A549 (cell line): ENCODE data around the gene PDE8A. TPM values are rescaled to one million over a fixed set of nuclear protein-coding genes. Genes with fewer than 3 reads are reported as not detected.
A peak's percentile ranks its signal among the peaks of the same experiment; 100 is the strongest.

ENCODE experiments used
- ATAC-seq, 2 experiments: fragments of 200-7000 bp in 1 of 2; fragments of >200 bp in 1 of 2; cut with Nextera tagmentation in 1 of 2; cut with Tn5 transposase in 1 of 2; 3 replicates each; pipeline versions ENCODE4 v1.8.0 to v1.9.1; 2018 to 2020; ENCODE audit warnings: mild to moderate bottlenecking in 1 of 2, moderate library complexity in 1 of 2
- CTCF ChIA-PET: fragments of 300-600 bp; sonication (Branson Sonifier 250); formaldehyde crosslinking; extraction: SDS; loops from one replicate; lab custom pipeline; 2021; ENCODE audit warnings: antibody characterized with exemption, inconsistent platforms; lab: Yijun Ruan, JAX
- POLR2A ChIA-PET: fragments of 350-600 bp; formaldehyde crosslinking; extraction: SDS; loops from one replicate; lab custom pipeline; 2021; ENCODE audit warnings: antibody characterized with exemption, inconsistent platforms; lab: Yijun Ruan, JAX
- DNase-seq, 2 experiments: peaks; one replicate each; pipeline versions ENCODE4 v3.0.0 to v3.0.0-alpha.2; 2011 to 2016; ENCODE audit warnings: low read depth in 1 of 2, low spot score in 1 of 2
- FAIRE-seq: peaks from 2 replicates; lab custom pipeline; 2011; peaks lifted over from hg19 to GRCh38; lab: Jason Lieb, UNC
- H3K27ac ChIP-seq, 2 experiments: fragments of >200 bp; sonication (Bioruptor Twin); formaldehyde crosslinking; 3 replicates each; pipeline ENCODE4 v1.5.1; 2016 to 2017
- H3K4me1 ChIP-seq: fragments of >200 bp; sonication (Bioruptor Twin); formaldehyde crosslinking; 3 replicates; pipeline ENCODE4 v1.6.1; 2016
- H3K4me2 ChIP-seq: fragments of >200 bp; sonication (Bioruptor Twin); formaldehyde crosslinking; 3 replicates; pipeline ENCODE4 v1.6.1; 2016
- H3K4me3 ChIP-seq: fragments of >200 bp; sonication (Bioruptor Twin); formaldehyde crosslinking; 3 replicates; pipeline ENCODE4 v1.5.1; 2016
- H3K9me3 ChIP-seq: fragments of >200 bp; sonication (Bioruptor Twin); formaldehyde crosslinking; 3 replicates; pipeline ENCODE4 v1.6.1; 2016
- CBX2 ChIP-seq: fragments of 200-600 bp; sonication (generic); IDR thresholded peaks from 2 replicates; pipeline ENCODE4 v1.6.1; 2016; ENCODE audit warnings: low read depth, mild to moderate bottlenecking, borderline replicate concordance
- CTCF ChIP-seq: fragments of >200 bp; sonication (Bioruptor Twin); formaldehyde crosslinking; IDR thresholded peaks from 3 replicates; pipeline ENCODE4 v1.5.1; 2016
- EHMT2 ChIP-seq: fragments of 200-600 bp; sonication (generic); IDR thresholded peaks from 2 replicates; pipeline ENCODE4 v1.6.1; 2016; ENCODE audit warnings: antibody characterized with exemption, low read depth, mild to moderate bottlenecking, moderate library complexity
- FOSB ChIP-seq: fragments of 250-450 bp; sonication (Bioruptor Pico); IDR thresholded peaks from 2 replicates; pipeline ENCODE4 v1.5.0; 2020; ENCODE audit warnings: mild to moderate bottlenecking, moderate library complexity
- FOXS1 ChIP-seq: fragments of 250-450 bp; sonication (Bioruptor Pico); IDR thresholded peaks from 2 replicates; pipeline ENCODE4 v1.5.0; 2020; ENCODE audit warnings: mild to moderate bottlenecking, moderate library complexity
- GATA3 ChIP-seq: IDR thresholded peaks from 2 replicates; pipeline ENCODE4 v1.6.1; 2012; ENCODE audit warnings: borderline replicate concordance
- HDAC2 ChIP-seq: fragments of 200-600 bp; sonication (generic); IDR thresholded peaks from 2 replicates; pipeline ENCODE4 v1.6.1; 2016
- HEYL ChIP-seq: fragments of 250-450 bp; sonication (Bioruptor Pico); IDR thresholded peaks from 2 replicates; pipeline ENCODE4 v1.8.0; 2021; ENCODE audit warnings: mild to moderate bottlenecking, moderate library complexity
- HMGXB4 ChIP-seq: fragments of 250-450 bp; sonication (Bioruptor Pico); IDR thresholded peaks from 2 replicates; pipeline ENCODE4 v1.5.0; 2021; ENCODE audit warnings: mild to moderate bottlenecking, moderate library complexity, borderline replicate concordance
- HOXB13 ChIP-seq: fragments of 250-450 bp; sonication (Bioruptor Pico); IDR thresholded peaks from 2 replicates; pipeline ENCODE4 v1.5.0; 2020; ENCODE audit warnings: low read depth, mild to moderate bottlenecking, moderate library complexity
- JUNB ChIP-seq: fragments of >200 bp; sonication (Bioruptor Twin); formaldehyde crosslinking; IDR thresholded peaks from 2 replicates; pipeline ENCODE4 v1.6.1; 2016
- KDM1A ChIP-seq: fragments of 200-600 bp; sonication (generic); IDR thresholded peaks from 2 replicates; pipeline ENCODE4 v1.6.1; 2016; ENCODE audit warnings: low read depth, mild to moderate bottlenecking
- MAZ ChIP-seq: fragments of 150-350 bp; IDR thresholded peaks from 2 replicates; pipeline ENCODE4 v1.6.1; 2014; ENCODE audit warnings: antibody characterized with exemption, low read depth, low read length, borderline replicate concordance
- NFE2L2 ChIP-seq: fragments of 150-350 bp; conservative IDR thresholded peaks from 2 replicates; pipeline ENCODE4 v1.6.1; 2014; ENCODE audit warnings: low read length
- NPAS2 ChIP-seq: fragments of 250-450 bp; sonication (Bioruptor Pico); IDR thresholded peaks from 2 replicates; pipeline ENCODE4 v1.8.0; 2022; ENCODE audit warnings: mild to moderate bottlenecking, moderate library complexity, borderline replicate concordance
- POLR2A ChIP-seq: IDR thresholded peaks from 2 replicates; pipeline ENCODE4 v1.6.1; 2012; ENCODE audit warnings: mild to moderate bottlenecking, low read length
- RAD21 ChIP-seq, 2 experiments: fragments of >200 bp in 1 of 2; sonication (Bioruptor Twin) in 1 of 2; formaldehyde crosslinking in 1 of 2; IDR thresholded peaks in 1 of 2; conservative IDR thresholded peaks in 1 of 2; 2 replicates in 1 of 2; 3 replicates in 1 of 2; pipeline ENCODE4 v1.6.1; 2012 to 2018; ENCODE audit warnings: inconsistent platforms in 1 of 2
- RCOR1 ChIP-seq: fragments of 150-350 bp; IDR thresholded peaks from 2 replicates; pipeline ENCODE4 v1.6.1; 2014; ENCODE audit warnings: antibody characterized with exemption, low read length, low read depth
- TFCP2L1 ChIP-seq: fragments of 250-450 bp; sonication (Bioruptor Pico); IDR thresholded peaks from 2 replicates; pipeline ENCODE4 v1.5.0; 2021; ENCODE audit warnings: mild to moderate bottlenecking
- TP53 ChIP-seq: fragments of 250-450 bp; sonication (Bioruptor Pico); IDR thresholded peaks from 2 replicates; pipeline ENCODE4 v1.5.0; 2021; ENCODE audit warnings: mild to moderate bottlenecking, moderate library complexity
- ZC3H11A ChIP-seq: fragments of 450-650 bp; IDR thresholded peaks from 2 replicates; pipeline ENCODE4 v1.6.1; 2014; ENCODE audit warnings: antibody characterized with exemption, mild to moderate bottlenecking
- ZFP36 ChIP-seq: fragments of 450-650 bp; IDR thresholded peaks from 2 replicates; pipeline ENCODE4 v1.6.1; 2014; ENCODE audit warnings: borderline replicate concordance; ENCODE audit not compliant: partially characterized antibody
- ZNF302 ChIP-seq: fragments of 250-450 bp; sonication (Bioruptor Pico); IDR thresholded peaks from 2 replicates; pipeline ENCODE4 v1.9.0; 2021; ENCODE audit warnings: inconsistent platforms, mild to moderate bottlenecking, moderate library complexity
- ZSCAN20 ChIP-seq: fragments of 250-450 bp; sonication (Bioruptor Pico); IDR thresholded peaks from 2 replicates; pipeline ENCODE4 v1.8.0; 2022; ENCODE audit warnings: mild to moderate bottlenecking, moderate library complexity
- WGBS: methylation state at CpG from one replicate; pipeline ENCODE4 v1.1.6; 2017; ENCODE audit errors: missing lambda C conversion rate; 5-methylcytosine and 5-hydroxymethylcytosine counted together
- polyA plus RNA-seq, 4 experiments: library from polyadenylated mRNA; depleted of rRNA in 3 of 4; stranded (reverse); fragments of >200 nt; fragmentation: RNase III in 1 of 4; extraction: RNeasy Plus Mini Kit Qiagen cat#74134 plus additional on column Dnase treatment in 1 of 4; gene quantifications; 2 replicates in 3 of 4; 3 replicates in 1 of 4; pipeline ENCODE4 v1.2.3, GENCODE V29; 2011 to 2017
- TF ChIP-seq, protein P1 (sequence below): IDR thresholded peaks from 2 replicates; pipeline ENCODE4 v1.6.1; 2012
- TF ChIP-seq, protein P2 (sequence below): fragments of 250-450 bp; sonication (Bioruptor Pico); IDR thresholded peaks from 2 replicates; pipeline ENCODE4 v1.5.0; 2020; ENCODE audit warnings: low read depth, mild to moderate bottlenecking, moderate library complexity
- TF ChIP-seq, protein P3 (sequence below): fragments of >200 bp; sonication (Bioruptor Twin); formaldehyde crosslinking; IDR thresholded peaks from 2 replicates; pipeline ENCODE4 v1.6.1; 2016

The PDE8A gene
- polyA plus RNA-seq, 2 of the 4 experiments (the other 2 are of a cell fraction): 45.3 to 204 TPM

GRCh38 chr15:85000189-85000864 lies 18.7 kb downstream of the PDE8A start:
- ChIA-PET CTCF (interaction anchor here (0.6 to 1.6 kb wide), 13 partner anchors 8 to 413 kb away, joined by 3 to 6 read pairs (median 3); no protein-coding TSS in a partner anchor), POLR2A (no interaction called here)
- Histone ChIP-seq H3K9me3 (no peaks in the 10 kb centered on the region), H3K4me2 (peak overlapping the region; percentile 21), H3K27ac (peak overlapping the region in 1 of 2 experiments; percentile 44; a peak in 3 of 6 replicates), H3K4me1 (peaks cover 34% of the 10 kb centered on the region), H3K4me3 (no peak overlapping the region)
- no peak for TF ChIP-seq HMGXB4 (CRISPR knock-in tag)
- TF ChIP-seq RAD21 (conservative IDR thresholded peaks at IDR 0.05 in 1 of 2, IDR thresholded peaks at IDR 0.05 in 1 of 2): no peak
- no peak for TF ChIP-seq POLR2A
- no peak for TF ChIP-seq FOXS1 (CRISPR knock-in tag)
- no peak for TF ChIP-seq NFE2L2
- TF ChIP-seq, protein P1, sequence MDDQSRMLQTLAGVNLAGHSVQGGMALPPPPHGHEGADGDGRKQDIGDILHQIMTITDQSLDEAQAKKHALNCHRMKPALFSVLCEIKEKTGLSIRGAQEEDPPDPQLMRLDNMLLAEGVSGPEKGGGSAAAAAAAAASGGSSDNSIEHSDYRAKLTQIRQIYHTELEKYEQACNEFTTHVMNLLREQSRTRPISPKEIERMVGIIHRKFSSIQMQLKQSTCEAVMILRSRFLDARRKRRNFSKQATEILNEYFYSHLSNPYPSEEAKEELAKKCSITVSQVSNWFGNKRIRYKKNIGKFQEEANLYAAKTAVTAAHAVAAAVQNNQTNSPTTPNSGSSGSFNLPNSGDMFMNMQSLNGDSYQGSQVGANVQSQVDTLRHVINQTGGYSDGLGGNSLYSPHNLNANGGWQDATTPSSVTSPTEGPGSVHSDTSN: no peak
- no peak for TF ChIP-seq GATA3
- no peak for TF ChIP-seq MAZ
- TF ChIP-seq KDM1A: no peak
- TF ChIP-seq, protein P2, sequence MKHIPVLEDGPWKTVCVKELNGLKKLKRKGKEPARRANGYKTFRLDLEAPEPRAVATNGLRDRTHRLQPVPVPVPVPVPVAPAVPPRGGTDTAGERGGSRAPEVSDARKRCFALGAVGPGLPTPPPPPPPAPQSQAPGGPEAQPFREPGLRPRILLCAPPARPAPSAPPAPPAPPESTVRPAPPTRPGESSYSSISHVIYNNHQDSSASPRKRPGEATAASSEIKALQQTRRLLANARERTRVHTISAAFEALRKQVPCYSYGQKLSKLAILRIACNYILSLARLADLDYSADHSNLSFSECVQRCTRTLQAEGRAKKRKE (CRISPR knock-in tag): no peak
- no peak for TF ChIP-seq CTCF
- no peak for TF ChIP-seq ZFP36
- TF ChIP-seq FOSB (CRISPR knock-in tag): no peak
- no peak for TF ChIP-seq TFCP2L1 (CRISPR knock-in tag)
- no peak for TF ChIP-seq ZC3H11A
- TF ChIP-seq, protein P3, sequence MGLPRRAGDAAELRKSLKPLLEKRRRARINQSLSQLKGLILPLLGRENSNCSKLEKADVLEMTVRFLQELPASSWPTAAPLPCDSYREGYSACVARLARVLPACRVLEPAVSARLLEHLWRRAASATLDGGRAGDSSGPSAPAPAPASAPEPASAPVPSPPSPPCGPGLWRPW: no peak
- TF ChIP-seq HDAC2: no peak
- no peak for TF ChIP-seq ZNF302
- ATAC-seq (peak in 1 of 2 experiments; percentile 43; a peak in 3 of 6 replicates), DNase-seq (no peak), FAIRE-seq (no peak)

DNA sequence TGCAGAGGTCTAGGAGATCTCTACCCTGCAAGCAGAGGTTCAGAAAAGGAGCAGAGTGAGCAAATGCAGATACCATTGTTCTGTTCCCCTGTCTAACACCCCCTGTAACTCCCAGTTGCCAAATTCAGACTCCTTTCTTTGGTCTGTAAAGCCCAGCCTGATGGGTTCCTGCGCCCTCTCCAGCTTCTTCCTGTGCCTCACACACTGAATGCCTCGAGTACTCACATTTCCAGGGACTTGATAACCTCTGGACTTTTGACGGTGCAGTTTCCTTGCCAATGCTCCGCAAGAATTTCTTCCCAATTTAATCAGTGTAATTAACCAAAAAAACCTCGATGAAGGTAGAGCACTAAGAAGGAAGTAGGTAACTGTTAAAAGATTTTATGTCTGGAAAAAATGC lies 19.3 kb downstream of the PDE8A start:
- DNase-seq (no peak), ATAC-seq (no peak; a peak in 1 of 6 replicates), FAIRE-seq (no peak)
- POLR2A ChIA-PET: no interaction called here
- Histone ChIP-seq H3K9me3 (no peaks in the 10 kb centered on the region), H3K4me1 (peaks cover 39% of the 10 kb centered on the region), H3K27ac (peak overlapping the region in 1 of 2 experiments; percentile 44; a peak in 3 of 6 replicates), H3K4me3 (no peak overlapping the region), H3K4me2 (0 out of 3 replicates have a peak overlapping the region, but pooled peaks have one; percentile 21)
- CTCF ChIA-PET: interaction anchor here (0.6 to 1.6 kb wide), 5 partner anchors 12 to 414 kb away, joined by 3 to 6 read pairs (median 4); no protein-coding TSS in a partner anchor
- TF ChIP-seq EHMT2 (no peak), ZFP36 (no peak), HEYL (CRISPR knock-in tag) (no peak), RCOR1 (no peak), ZNF302 (no peak), NPAS2 (CRISPR knock-in tag) (no peak), ZSCAN20 (no peak), MAZ (no peak), JUNB (no peak), TP53 (no peak), CBX2 (no peak), HOXB13 (CRISPR knock-in tag) (no peak)
- TF ChIP-seq, protein P2 (CRISPR knock-in tag): no peak
- 87% methylated on average over 5 of the region's 5 CpGs for WGBS
